ENCODE results near the gene PPA1.
"Not testable (repeated sequence)": the region's sequence is repeated elsewhere in the genome, so short reads cannot be mapped to it uniquely, and the experiment has no call there.

PPA1 gene

DNA sequence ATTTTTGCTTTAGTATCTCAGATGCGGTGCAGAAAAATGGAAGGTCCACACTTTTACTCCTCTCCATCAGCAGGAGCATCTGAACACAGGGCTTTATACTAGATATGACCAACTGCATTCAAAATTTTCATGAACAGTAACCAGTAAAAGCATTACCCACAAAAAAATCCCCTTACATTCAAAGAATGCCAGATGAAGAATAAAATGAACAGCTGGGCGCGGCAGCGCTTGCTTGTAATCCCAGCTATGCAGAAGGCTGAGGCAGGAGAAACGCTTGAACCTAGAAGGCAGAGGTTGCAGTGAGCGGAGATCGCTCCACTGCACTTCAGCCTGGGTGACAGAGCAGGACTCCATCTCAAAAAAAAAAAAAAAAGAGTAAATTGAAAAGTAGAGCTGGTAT, 66.0 kb downstream of the PPA1 start:
- DNase-seq = no peak

DNA sequence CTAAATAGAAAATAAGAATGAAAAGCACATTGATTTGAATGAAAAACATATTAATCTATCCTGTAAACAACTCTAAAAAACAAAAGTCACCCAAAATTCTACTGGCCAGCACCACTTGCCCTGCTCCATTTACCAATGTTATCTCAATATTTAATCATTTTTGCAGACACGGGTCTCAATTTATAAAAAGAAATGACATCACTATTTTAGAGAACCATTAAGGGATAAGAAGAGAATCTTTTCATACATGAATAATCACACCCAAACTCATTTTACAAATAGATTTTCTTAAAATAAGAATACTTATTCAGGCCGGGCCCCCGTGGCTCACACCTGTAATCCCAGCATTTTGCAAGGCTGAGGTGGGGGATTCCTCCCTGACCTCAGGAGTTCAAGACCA, 66.8 kb downstream of the PPA1 start:
- DNase-seq = no peak

DNA sequence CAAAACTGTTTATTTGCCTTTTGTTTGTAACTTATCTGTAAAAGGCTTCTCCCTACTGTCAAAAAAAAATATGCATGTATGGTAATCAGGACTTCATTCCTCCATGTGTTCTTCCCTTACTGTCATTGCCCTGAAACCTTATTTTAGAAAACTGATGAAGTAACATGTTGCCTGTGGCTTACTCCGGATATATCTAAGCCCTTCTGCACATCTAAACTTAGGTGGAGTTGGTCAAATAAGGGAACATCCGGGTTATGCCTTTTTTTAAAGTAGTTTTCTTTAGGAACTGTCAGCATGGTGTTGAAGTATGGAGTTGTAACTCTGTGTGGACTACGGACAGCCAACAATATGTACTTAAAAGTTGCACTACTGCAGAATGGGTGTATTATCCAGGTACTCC, 69.1 kb downstream of the PPA1 start:
- no peak for DNase-seq

DNA sequence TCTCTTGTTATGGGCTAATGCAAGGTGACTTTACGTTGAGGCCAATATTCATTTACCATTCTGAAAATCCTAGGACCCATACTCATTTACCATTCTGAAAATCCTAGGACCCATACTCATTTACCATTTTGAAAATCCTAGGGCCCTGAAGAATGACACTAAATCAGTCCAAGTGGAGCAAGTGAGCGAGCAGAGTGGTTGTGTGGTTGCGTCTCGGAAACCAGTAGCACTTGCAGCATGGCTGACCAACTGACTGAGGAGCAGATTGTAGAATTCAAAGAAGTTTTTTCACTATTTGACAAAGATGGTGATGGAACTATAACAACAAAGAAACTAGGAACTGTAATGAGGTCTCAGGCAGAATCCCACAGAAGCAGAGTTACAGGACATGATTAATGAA, 69.8 kb downstream of the PPA1 start:
- no peak for DNase-seq

DNA sequence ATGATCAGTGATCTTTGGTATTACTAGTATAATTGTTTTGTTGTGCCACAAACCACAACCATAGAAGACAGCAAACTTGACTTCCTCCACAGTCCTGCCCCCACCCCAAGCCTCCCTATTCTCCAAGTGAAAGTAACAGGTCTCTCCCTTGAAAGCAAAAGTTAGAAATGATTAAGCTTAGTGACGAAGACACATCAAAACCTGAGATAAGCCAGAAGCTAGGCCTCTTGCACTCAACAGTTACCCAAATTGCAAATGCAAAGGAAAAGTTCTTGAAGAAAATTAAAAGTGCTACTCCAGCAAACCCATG, 70.4 kb downstream of the PPA1 start:
- peak; percentile 64 for DNase-seq

DNA sequence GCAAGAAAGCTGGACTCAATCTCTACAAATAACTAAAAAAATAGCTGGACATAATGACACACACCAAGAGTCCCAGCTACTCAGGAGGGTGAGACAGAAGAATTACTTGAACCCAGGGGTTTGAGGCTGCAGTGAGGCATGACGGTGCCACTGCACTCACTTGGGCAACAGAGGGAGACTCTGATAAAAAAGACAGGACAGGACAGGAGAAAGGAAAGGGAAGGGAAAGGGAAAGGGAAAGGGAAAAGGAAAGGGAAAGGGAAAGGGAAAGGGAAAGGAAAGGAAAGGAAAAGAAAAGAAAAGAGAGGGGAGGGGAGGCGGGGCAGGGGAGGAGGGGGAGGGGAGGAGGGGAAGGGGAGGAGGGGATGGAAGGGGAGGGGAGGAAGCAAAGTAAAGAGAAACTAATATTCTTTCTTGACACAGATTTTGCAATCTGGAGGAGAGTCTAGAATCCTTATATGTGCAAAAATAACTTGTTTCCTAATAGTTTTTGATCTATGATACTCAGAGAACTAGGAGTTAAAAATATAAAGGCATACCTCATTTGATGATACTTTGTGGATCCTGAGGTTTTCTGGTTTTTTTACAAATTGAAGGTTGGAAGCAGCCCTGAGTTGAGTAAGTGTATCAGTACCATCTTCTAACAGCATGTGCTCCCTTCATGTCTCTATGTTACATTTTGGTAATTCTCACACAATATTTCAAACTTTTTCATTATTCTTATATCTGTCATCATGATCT, 70.9 kb downstream of the PPA1 start:
- DNase-seq = no peak

DNA sequence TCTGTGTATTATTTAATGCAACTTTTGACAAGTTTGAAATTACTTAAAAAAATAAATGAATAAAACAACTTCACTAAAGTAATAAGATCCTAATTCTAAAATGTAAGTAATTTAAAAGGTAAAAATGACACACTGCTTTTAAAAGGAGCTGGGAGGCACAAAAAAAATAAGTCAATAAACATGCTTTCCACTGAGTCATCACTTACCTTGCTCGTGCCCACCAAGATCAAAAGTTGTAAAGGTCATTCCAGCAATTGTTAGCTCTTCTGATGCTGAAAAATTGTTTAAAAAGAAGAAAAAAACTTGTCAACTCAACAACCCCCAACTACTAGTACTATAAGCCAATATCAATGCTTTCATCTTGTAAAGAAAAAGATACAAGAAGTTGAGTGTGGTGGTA, 72.4 kb downstream of the PPA1 start:
- no peak for DNase-seq

DNA sequence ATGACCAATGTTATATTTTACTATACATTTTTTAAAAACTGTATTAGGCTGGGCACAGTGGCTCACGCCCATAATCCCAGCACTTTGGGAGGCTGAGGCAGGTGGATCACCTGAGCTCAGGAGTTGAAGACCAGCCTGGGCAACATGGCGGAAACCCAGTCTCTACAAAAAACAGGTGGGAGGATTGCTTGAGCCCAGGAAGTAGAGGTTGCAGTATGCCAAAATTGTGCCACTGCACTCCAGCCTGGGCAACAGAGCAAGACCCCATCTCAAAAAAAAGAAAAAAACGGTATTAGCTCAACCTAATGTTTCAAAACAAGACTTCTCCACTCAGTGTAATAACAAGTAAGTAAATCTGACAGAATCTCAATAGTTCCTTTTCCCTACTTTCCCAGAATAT, 73.9 kb downstream of the PPA1 start:
- DNase-seq = not testable (repeated sequence)

DNA sequence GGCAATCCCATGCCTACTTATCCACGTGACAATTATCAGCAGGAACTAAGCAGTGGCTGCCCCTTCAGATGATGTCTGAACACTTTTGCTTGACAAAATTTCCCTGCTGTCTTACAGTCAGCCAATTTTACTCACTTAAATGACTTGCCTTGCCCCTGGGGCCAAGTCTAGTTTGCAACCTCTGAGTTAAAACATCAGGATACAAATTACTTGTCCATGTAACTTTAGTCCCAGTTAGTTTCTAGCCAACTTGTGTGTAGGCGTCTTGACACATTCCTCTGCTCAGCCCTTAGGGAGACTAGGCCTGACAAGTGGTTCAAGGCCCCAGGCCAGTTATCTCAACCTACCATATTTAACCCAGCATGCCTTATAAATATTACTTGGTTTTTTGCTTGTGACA, 75.1 kb downstream of the PPA1 start:
- DNase-seq = no peak

DNA sequence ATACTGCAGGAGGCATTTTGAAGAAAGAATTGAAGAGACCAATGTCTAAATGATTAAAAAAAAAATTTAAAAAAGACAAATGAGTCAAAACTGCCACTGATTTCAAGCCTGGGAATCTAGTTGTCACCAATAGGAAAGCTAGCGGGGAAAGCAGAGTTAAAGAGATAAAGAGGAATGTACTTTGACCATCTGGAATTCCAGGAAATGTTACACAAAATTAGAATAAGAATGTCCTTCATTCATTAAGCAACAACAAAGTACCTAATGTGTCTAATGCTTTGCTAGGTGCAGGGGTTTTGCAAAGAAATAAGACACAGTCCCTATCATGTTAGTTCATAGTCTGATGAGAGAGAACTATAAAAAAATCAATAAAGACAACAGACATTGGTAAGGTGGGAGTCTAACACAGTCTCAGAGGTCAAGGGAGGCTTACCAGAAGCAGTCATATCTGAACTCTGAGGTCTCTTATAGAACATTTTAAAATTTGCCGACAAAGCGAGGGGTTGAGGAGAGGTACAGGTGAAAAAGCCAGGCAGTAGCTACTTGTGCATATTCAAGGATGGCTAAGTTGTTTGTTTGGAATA, 77.9 kb downstream of the PPA1 start:
- DNase-seq = no peak
